ENCODE results near the gene MARCHF7. TPM values are rescaled to one million over a fixed set of nuclear protein-coding genes. Genes with fewer than 3 reads are reported as not detected.
A peak's percentile ranks its signal among the peaks of the same experiment; 100 is the strongest.

Gene MARCHF7
- total and polyA plus RNA-seq, 8 donors = 4.9 to 150 (median 42.6) TPM

- no peaks in the 10 kb centered on the region for H3K9me3 ChIP-seq
- H3K36me3 ChIP-seq = peaks cover 26 to 96% (median 90%) of the 10 kb centered on the region in 4 donors
- no peak overlapping the region for H3K4me3 ChIP-seq
- peaks cover 0 to 12% (median 6%) of the 10 kb centered on the region in 4 donors for H3K4me1 ChIP-seq
- no peaks in the 10 kb centered on the region for H3K27me3 ChIP-seq
- TF ChIP-seq POLR2A (IDR thresholded peaks at IDR 0.05) (no peak), POLR2AphosphoS5 (IDR thresholded peaks at IDR 0.05) (no peak), CTCF (IDR thresholded peaks at IDR 0.05) (no peak), EP300 (IDR thresholded peaks at IDR 0.05) (no peak)
- intact Hi-C loops (cut with DNase I; ENCODE audit: low total_unique reads) = no loop called here
- 96 to 98% (median 97%) methylated on average over 9 of the region's 9 CpGs for WGBS, 5 donors
- no peak for DNase-seq
- H3K27ac ChIP-seq = no peak overlapping the region
Measured at GRCh38 chr2:159748089-159748488, 35.8 kb downstream of the MARCHF7 start.

- no peak overlapping the region for H3K27ac ChIP-seq
- peaks cover 0 to 39% (median 11%) of the 10 kb centered on the region in 4 donors for H3K4me1 ChIP-seq
- TF ChIP-seq POLR2AphosphoS5 (IDR thresholded peaks at IDR 0.05) (no peak), POLR2A (IDR thresholded peaks at IDR 0.05) (no peak), EP300 (IDR thresholded peaks at IDR 0.05) (no peak), CTCF (IDR thresholded peaks at IDR 0.05) (no peak)
- intact Hi-C loops (cut with DNase I; ENCODE audit: low total_unique reads) = no loop called here
- 79 to 91% (median 87%) methylated on average over 1 of the region's 1 CpG for WGBS, 5 donors
- H3K4me3 ChIP-seq = no peak overlapping the region
- no peaks in the 10 kb centered on the region for H3K27me3 ChIP-seq
- no peak for DNase-seq
- peaks cover 23 to 96% (median 81%) of the 10 kb centered on the region in 4 donors for H3K36me3 ChIP-seq
- H3K9me3 ChIP-seq = no peaks in the 10 kb centered on the region
Measured at GRCh38 chr2:159750873-159751272, 38.6 kb downstream of the MARCHF7 start.

GRCh38 chr2:159753797-159754196, 41.5 kb downstream of the MARCHF7 start:
- Histone ChIP-seq H3K36me3 (peaks cover 15 to 88% (median 74%) of the 10 kb centered on the region in 4 donors), H3K27ac (peak overlapping the region in 2 of 5 donors; percentile 4 to 65)
- no peak for TF ChIP-seq CTCF (IDR thresholded peaks at IDR 0.05)
- TF ChIP-seq EP300 (IDR thresholded peaks at IDR 0.05) = no peak
- TF ChIP-seq POLR2A (IDR thresholded peaks at IDR 0.05) = no peak
- no peak for TF ChIP-seq POLR2AphosphoS5 (IDR thresholded peaks at IDR 0.05)

GRCh38 chr2:159755014-159755413, 42.7 kb downstream of the MARCHF7 start:
- no peak for TF ChIP-seq POLR2AphosphoS5 (IDR thresholded peaks at IDR 0.05)
- TF ChIP-seq EP300 (IDR thresholded peaks at IDR 0.05) = no peak
- TF ChIP-seq CTCF (IDR thresholded peaks at IDR 0.05) = no peak
- no peak for TF ChIP-seq POLR2A (IDR thresholded peaks at IDR 0.05)
- DNase-seq = no peak
- H3K4me3 ChIP-seq = no peak overlapping the region
- peaks cover 3 to 78% (median 34%) of the 10 kb centered on the region in 4 donors for H3K4me1 ChIP-seq
- H3K27me3 ChIP-seq = no peaks in the 10 kb centered on the region
- peaks cover 9 to 88% (median 74%) of the 10 kb centered on the region in 4 donors for H3K36me3 ChIP-seq
- intact Hi-C loops (cut with DNase I; ENCODE audit: low total_unique reads) = no loop called here
- 87 to 98% (median 96%) methylated on average over 2 of the region's 2 CpGs for WGBS, 5 donors
- H3K27ac ChIP-seq = no peak overlapping the region
- H3K9me3 ChIP-seq = no peaks in the 10 kb centered on the region

More at GRCh38 chr2:159753797-159754196, 41.5 kb downstream of the MARCHF7 start:
- no peaks in the 10 kb centered on the region for H3K27me3 ChIP-seq
- H3K4me3 ChIP-seq = no peak overlapping the region
- 64 to 79% (median 77%) methylated on average over 4 of the region's 4 CpGs for WGBS, 5 donors
- H3K4me1 ChIP-seq = peaks cover 3 to 66% (median 27%) of the 10 kb centered on the region in 4 donors
- DNase-seq = no peak
- no peaks in the 10 kb centered on the region for H3K9me3 ChIP-seq
- intact Hi-C loops (cut with DNase I; ENCODE audit: low total_unique reads) = no loop called here

Measured in stomach (tissue), 9 donors.